ENCODE results near the gene KLHL15.

- no peak for TF ChIP-seq CTCF (IDR thresholded peaks at IDR 0.05)
- TF ChIP-seq POLR2A (IDR thresholded peaks at IDR 0.05): no peak
- TF ChIP-seq EP300 (IDR thresholded peaks at IDR 0.05; ENCODE audit: low read depth): no peak
- TF ChIP-seq POLR2AphosphoS5 (IDR thresholded peaks at IDR 0.05): no peak
Observed at GRCh38 chrX:24002167-24002566, 24.8 kb downstream of the KLHL15 start.
